ENCODE measurements around the gene ARPC4. TPM values are rescaled to one million over a fixed set of nuclear protein-coding genes. Genes with fewer than 3 reads are reported as not detected.

ARPC4 gene
- total and polyA plus RNA-seq, 10 of the 15 experiments (the other 5 are each of a cell fraction or from before 2014, with no cell fraction given): 42.0 to 354 (median 268) TPM

- no peak for TF ChIP-seq SKIL (IDR thresholded peaks at IDR 0.05; ENCODE audit: low read depth, poor library complexity, severe bottlenecking)
- TF ChIP-seq RFX5 (IDR thresholded peaks at IDR 0.05; ENCODE audit: low read depth, low read length): no peak
- TF ChIP-seq IKZF1 (conservative IDR thresholded peaks at IDR 0.05): no peak
- TF ChIP-seq RB1 (IDR thresholded peaks at IDR 0.05; ENCODE audit: borderline replicate concordance): no peak
- no peak for TF ChIP-seq USF1 (IDR thresholded peaks at IDR 0.05; ENCODE audit: borderline replicate concordance, extremely low read length, insufficient read depth, low read depth, low read length)
Observed at GRCh38 chr3:9744162-9744561, 48.7 kb upstream of the ARPC4 start (continued).

- in situ Hi-C loops (cut with MboI): no loop called here
- 91% methylated on average over 12 of the region's 12 CpGs for WGBS (ENCODE audit: insufficient coverage, insufficient replicate concordance, low lambda C conversion rate, missing lambda C conversion rate)
- CTCF ChIA-PET: no interaction called here
- POLR2A ChIA-PET: no interaction called here
- peaks cover 37 to 41% of the 10 kb centered on the region in 2 experiments for H3K36me3 ChIP-seq (ENCODE audit: control insufficient read depth in 2 of 2, insufficient read depth in 2 of 2, low read length in 1 of 2)
- TF ChIP-seq ATF2 (IDR thresholded peaks at IDR 0.05; ENCODE audit: low read length): no peak
- 0 out of 2 replicates have a peak, but pooled peaks have one; percentile 8 for TF ChIP-seq POLR2A (IDR thresholded peaks at IDR 0.05; ENCODE audit: low read depth, low read length)
- no peaks in the 10 kb centered on the region for H4K20me1 ChIP-seq (ENCODE audit: control insufficient read depth, insufficient read depth)
- no TSS peak for BruUV-seq (replicated peaks)
- H3K9me3 ChIP-seq (replicated peaks; ENCODE audit: control insufficient read depth, insufficient read depth, low read length): no peaks in the 10 kb centered on the region
- H3K27me3 ChIP-seq (replicated peaks in 1 of 2; ENCODE audit: control insufficient read depth in 2 of 2, insufficient read depth in 2 of 2, low read length in 1 of 2): no peaks in the 10 kb centered on the region
- H2AFZ ChIP-seq (ENCODE audit: control insufficient read depth, low read depth, low read length): no peak overlapping the region
- RAD21 ChIA-PET (ENCODE audit: unreplicated experiment): no interaction called here
- H3K27ac ChIP-seq (ENCODE audit: control insufficient read depth, insufficient read depth): no peak overlapping the region
- no peak overlapping the region for H3K9ac ChIP-seq (ENCODE audit: control insufficient read depth, insufficient read depth, low read length)
- H3K4me2 ChIP-seq (ENCODE audit: control insufficient read depth, insufficient read depth): no peak overlapping the region
- SMC1A ChIA-PET (ENCODE audit: uncharacterized antibody, unreplicated experiment): no interaction called here
- intact Hi-C loops (cut with micrococcal nuclease; ENCODE audit: unreplicated experiment): no loop called here
- no peak for ATAC-seq
- FAIRE-seq: no peak
- H3K4me1 ChIP-seq (ENCODE audit: control insufficient read depth, insufficient read depth, low read length): no peaks in the 10 kb centered on the region
- DNase-seq (ENCODE audit: low read depth, low spot score): no peak
- no peak overlapping the region for H3K4me3 ChIP-seq
- peaks cover 5% of the 10 kb centered on the region for H3K79me2 ChIP-seq (ENCODE audit: control insufficient read depth, insufficient read depth, low read length)
Observed at GRCh38 chr3:9745521-9745920, 47.4 kb upstream of the ARPC4 start.
